Neutrophil (primary cell): ENCODE data around the gene GAB1.

ENCODE experiments used
- H3K27ac ChIP-seq: fragments of 200-600 bp; sonication (generic); 2 replicates; pipeline ENCODE4 v1.5.1; 2016; ENCODE audit warnings: mild to moderate bottlenecking, moderate library complexity
- H3K27me3 ChIP-seq: fragments of 200-600 bp; sonication (generic); 2 replicates; pipeline ENCODE4 v1.6.0; 2016; ENCODE audit warnings: mild to moderate bottlenecking
- H3K36me3 ChIP-seq: fragments of 200-600 bp; sonication (generic); 2 replicates; pipeline ENCODE4 v1.5.1; 2017
- H3K4me1 ChIP-seq, 2 experiments: fragments of 200-600 bp in 1 of 2; sonication (generic) in 1 of 2; 1 replicate in 1 of 2; 2 replicates in 1 of 2; pipeline versions ENCODE4 v1.5.1 to v1.6.1; 2013 to 2016; ENCODE audit warnings: low read depth in 1 of 2, low read length in 1 of 2, mild to moderate bottlenecking in 1 of 2, moderate library complexity in 1 of 2; ENCODE audit not compliant: control insufficient read depth in 1 of 2, insufficient read depth in 1 of 2
- H3K4me3 ChIP-seq, 2 experiments: fragments of 200-600 bp in 1 of 2; sonication (generic) in 1 of 2; 1 replicate in 1 of 2; 2 replicates in 1 of 2; pipeline ENCODE4 v1.5.1; 2013 to 2016; ENCODE audit warnings: low read depth in 1 of 2, low read length in 1 of 2, mild to moderate bottlenecking in 1 of 2, moderate library complexity in 1 of 2
- H3K9me3 ChIP-seq: fragments of 200-600 bp; sonication (generic); 2 replicates; pipeline ENCODE4 v1.5.1; 2016
- CTCF ChIP-seq: fragments of 200-600 bp; sonication (generic); IDR thresholded peaks from 2 replicates; pipeline ENCODE4 v1.5.1; 2016; ENCODE audit warnings: antibody characterized with exemption

GAB1 gene

GRCh38 chr4:143363332-143363731 is 26.7 kb downstream of the GAB1 start:
- Histone ChIP-seq H3K4me3 (no peak overlapping the region), H3K4me1 (peaks cover 19 to 21% of the 10 kb centered on the region in 2 experiments), H3K27ac (no peak overlapping the region), H3K36me3 (no peaks in the 10 kb centered on the region), H3K9me3 (no peaks in the 10 kb centered on the region), H3K27me3 (no peaks in the 10 kb centered on the region)
- no peak for TF ChIP-seq CTCF

- TF ChIP-seq CTCF: no peak
- Histone ChIP-seq H3K4me1 (peaks cover 12 to 14% of the 10 kb centered on the region in 2 experiments), H3K9me3 (no peaks in the 10 kb centered on the region), H3K4me3 (no peak overlapping the region), H3K27ac (no peak overlapping the region), H3K27me3 (no peaks in the 10 kb centered on the region), H3K36me3 (no peaks in the 10 kb centered on the region)
Measured at GRCh38 chr4:143364063-143364462, 27.4 kb downstream of the GAB1 start.

GRCh38 chr4:143367863-143368262 is 31.2 kb downstream of the GAB1 start:
- Histone ChIP-seq H3K4me1 (peaks cover 11 to 12% of the 10 kb centered on the region in 2 experiments), H3K27ac (no peak overlapping the region), H3K9me3 (no peaks in the 10 kb centered on the region), H3K4me3 (no peak overlapping the region), H3K27me3 (no peaks in the 10 kb centered on the region), H3K36me3 (no peaks in the 10 kb centered on the region)
- TF ChIP-seq CTCF: no peak

GRCh38 chr4:143369552-143369951 is 32.9 kb downstream of the GAB1 start:
- Histone ChIP-seq H3K9me3 (no peaks in the 10 kb centered on the region), H3K4me1 (peaks cover 11 to 12% of the 10 kb centered on the region in 2 experiments), H3K27ac (peak overlapping the region; percentile 31), H3K27me3 (no peaks in the 10 kb centered on the region), H3K4me3 (no peak overlapping the region), H3K36me3 (no peaks in the 10 kb centered on the region)
- TF ChIP-seq CTCF: no peak

GRCh38 chr4:143372093-143372915 is 35.6 kb downstream of the GAB1 start:
- TF ChIP-seq CTCF: no peak
- Histone ChIP-seq H3K4me3 (no peak overlapping the region), H3K27ac (no peak overlapping the region), H3K36me3 (no peaks in the 10 kb centered on the region), H3K9me3 (no peaks in the 10 kb centered on the region), H3K27me3 (no peaks in the 10 kb centered on the region), H3K4me1 (peaks cover 11 to 12% of the 10 kb centered on the region in 2 experiments)
